H9 (cell line): Measurements from ENCODE around the gene PSMB7. TPM values are rescaled to one million over a fixed set of nuclear protein-coding genes. Genes with fewer than 3 reads are reported as not detected.

ENCODE experiments used
- DNase-seq: peaks from one replicate; pipeline ENCODE4 v3.0.0-alpha.2; 2017
- H2AFZ ChIP-seq: one replicate; pipeline ENCODE4 v1.6.1; 2013; ENCODE audit warnings: mild to moderate bottlenecking, low read length, control low read depth, moderate library complexity
- H2AK5ac ChIP-seq: 2 replicates; pipeline ENCODE4 v1.6.1; 2013; ENCODE audit warnings: low read length, control low read depth, mixed read lengths; ENCODE audit not compliant: insufficient read length
- H2BK120ac ChIP-seq: one replicate; pipeline ENCODE4 v1.6.1; 2013; ENCODE audit warnings: low read depth, mild to moderate bottlenecking, low read length, control low read depth, inconsistent platforms; ENCODE audit not compliant: poor library complexity, severe bottlenecking
- H2BK12ac ChIP-seq: 2 replicates; pipeline ENCODE4 v1.6.1; 2013; ENCODE audit warnings: low read length, control low read depth, mixed read lengths, low read depth; ENCODE audit not compliant: insufficient read length
- H2BK15ac ChIP-seq: 2 replicates; pipeline ENCODE4 v1.6.1; 2013; ENCODE audit warnings: low read depth, low read length, control low read depth
- H2BK20ac ChIP-seq: one replicate; pipeline ENCODE4 v1.6.1; 2013; ENCODE audit warnings: low read depth, mild to moderate bottlenecking, low read length, control low read depth, inconsistent platforms; ENCODE audit not compliant: poor library complexity, severe bottlenecking
- H2BK5ac ChIP-seq: 2 replicates; pipeline ENCODE4 v1.6.1; 2013; ENCODE audit warnings: low read length, control low read depth, mixed read lengths; ENCODE audit not compliant: insufficient read length
- H3K14ac ChIP-seq: 2 replicates; pipeline ENCODE4 v1.6.1; 2013; ENCODE audit warnings: low read length, control low read depth; ENCODE audit not compliant: insufficient read depth
- H3K18ac ChIP-seq: 2 replicates; pipeline ENCODE4 v1.6.1; 2013; ENCODE audit warnings: low read depth, mild to moderate bottlenecking, mixed read lengths, low read length, control low read depth; ENCODE audit not compliant: insufficient read length
- H3K23ac ChIP-seq: 2 replicates; pipeline ENCODE4 v1.6.1; 2013; ENCODE audit warnings: low read length, control low read depth, mixed read lengths, low read depth; ENCODE audit not compliant: insufficient read length
- H3K23me2 ChIP-seq: 2 replicates; pipeline ENCODE4 v1.6.1; 2013; ENCODE audit warnings: low read depth, mild to moderate bottlenecking, mixed read lengths, low read length, control low read depth; ENCODE audit not compliant: insufficient read length, poor library complexity, severe bottlenecking
- H3K27ac ChIP-seq: 2 replicates; pipeline ENCODE4 v1.5.1; 2013; ENCODE audit warnings: low read length, control low read depth, mixed read lengths, low read depth; ENCODE audit not compliant: insufficient read length
- H3K27me3 ChIP-seq: 2 replicates; pipeline ENCODE4 v1.6.1; 2013; ENCODE audit warnings: low read length, control low read depth, inconsistent platforms; ENCODE audit not compliant: insufficient read depth
- H3K4ac ChIP-seq: 2 replicates; pipeline ENCODE4 v1.6.1; 2013; ENCODE audit warnings: low read depth, mild to moderate bottlenecking, control low read depth, inconsistent platforms, low read length, moderate library complexity
- H3K4me1 ChIP-seq: 2 replicates; pipeline ENCODE4 v1.6.1; 2013; ENCODE audit warnings: low read length, control low read depth, inconsistent platforms; ENCODE audit not compliant: insufficient read depth
- H3K4me2 ChIP-seq: 2 replicates; pipeline ENCODE4 v1.6.1; 2013; ENCODE audit warnings: low read length, control low read depth, mixed read lengths; ENCODE audit not compliant: insufficient read length, insufficient read depth
- H3K56ac ChIP-seq: 2 replicates; pipeline ENCODE4 v1.6.1; 2013; ENCODE audit warnings: low read depth, mild to moderate bottlenecking, mixed read lengths, low read length, control low read depth; ENCODE audit not compliant: insufficient read length
- H3K79me1 ChIP-seq: 2 replicates; pipeline ENCODE4 v1.6.1; 2013; ENCODE audit warnings: low read depth, mild to moderate bottlenecking, moderate library complexity, low read length, control low read depth, inconsistent platforms; ENCODE audit not compliant: insufficient read depth, poor library complexity, severe bottlenecking
- H3K79me2 ChIP-seq: 2 replicates; pipeline ENCODE4 v1.6.1; 2013; ENCODE audit warnings: low read length, control low read depth, inconsistent platforms; ENCODE audit not compliant: insufficient read depth
- H3K9ac ChIP-seq: 2 replicates; pipeline ENCODE4 v1.6.1; 2013; ENCODE audit warnings: low read length, control low read depth, mixed read lengths; ENCODE audit not compliant: insufficient read length; ENCODE audit errors: extremely low read depth
- H3K9me3 ChIP-seq: one replicate; pipeline ENCODE4 v1.6.1; 2013; ENCODE audit warnings: low read depth, low read length, inconsistent platforms; ENCODE audit not compliant: control insufficient read depth
- H3T11ph ChIP-seq: one replicate; pipeline ENCODE4 v1.6.1; 2013; ENCODE audit warnings: mild to moderate bottlenecking, low read length, control low read depth, inconsistent platforms
- H4K20me1 ChIP-seq: one replicate; pipeline ENCODE4 v1.6.1; 2013; ENCODE audit not compliant: control insufficient read depth, insufficient read length, insufficient read depth
- H4K5ac ChIP-seq: 2 replicates; pipeline ENCODE4 v1.6.1; 2013; ENCODE audit warnings: low read depth, mild to moderate bottlenecking, mixed read lengths, low read length, control low read depth; ENCODE audit not compliant: insufficient read length
- H4K8ac ChIP-seq: replicated peaks from 2 replicates; pipeline ENCODE4 v1.6.1; 2013; ENCODE audit warnings: low read length, control low read depth, mixed read lengths, low read depth; ENCODE audit not compliant: insufficient read length
- H4K91ac ChIP-seq: 2 replicates; pipeline ENCODE4 v1.6.1; 2013; ENCODE audit warnings: low read depth, mild to moderate bottlenecking, moderate library complexity, mixed read lengths, low read length, control low read depth; ENCODE audit not compliant: insufficient read length
- H3K27ac Mint-ChIP-seq, 3 experiments: 2 replicates in 2 of 3; 3 replicates in 1 of 3; pipeline ENCODE4 v1.8.0; 2020 to 2021; ENCODE audit warnings: mixed read lengths in 3 of 3, mild to moderate bottlenecking in 1 of 3, moderate library complexity in 1 of 3
- H3K27me3 Mint-ChIP-seq: 2 replicates; pipeline ENCODE4 v1.8.0; 2021; ENCODE audit warnings: low read depth, mild to moderate bottlenecking, moderate library complexity, mixed read lengths
- H3K36me3 Mint-ChIP-seq, 3 experiments: 2 replicates in 2 of 3; 3 replicates in 1 of 3; pipeline ENCODE4 v1.8.0; 2020 to 2021; ENCODE audit warnings: low read depth in 3 of 3, mixed read lengths in 3 of 3; ENCODE audit not compliant: insufficient read depth in 1 of 3
- H3K4me1 Mint-ChIP-seq, 2 experiments: 2 replicates each; pipeline ENCODE4 v1.8.0; 2020; ENCODE audit warnings: mixed read lengths in 2 of 2
- H3K4me3 Mint-ChIP-seq, 2 experiments: 2 replicates in 1 of 2; 3 replicates in 1 of 2; pipeline ENCODE4 v1.8.0; 2020 to 2021; ENCODE audit warnings: mild to moderate bottlenecking in 2 of 2, mixed read lengths in 2 of 2, moderate library complexity in 1 of 2
- H3K9me3 Mint-ChIP-seq, 2 experiments: 2 replicates in 1 of 2; 3 replicates in 1 of 2; pipeline ENCODE4 v1.8.0; 2020; ENCODE audit warnings: mild to moderate bottlenecking in 2 of 2, mixed read lengths in 2 of 2, moderate library complexity in 1 of 2
- WGBS: extraction: QIAGEN DNeasy Blood & Tissue Kit; methylation state at CpG from one replicate; pipeline ENCODE4 v1.1.7; 2013; ENCODE audit warnings: missing lambda C conversion rate, low lambda C conversion rate, mixed read lengths; ENCODE audit not compliant: insufficient read length; ENCODE audit errors: extremely low coverage; 5-methylcytosine and 5-hydroxymethylcytosine counted together
- total RNA-seq: library from RNA; stranded (reverse); gene quantifications from 2 replicates; pipeline ENCODE4 v1.2.1, GENCODE V29; 2021
- TF ChIP-seq, protein P1 (sequence below): fragments of 200-600 bp; sonication (generic); conservative IDR thresholded peaks from 3 replicates; pipeline ENCODE4 v1.8.0; 2021; ENCODE audit warnings: antibody characterized with exemption, mild to moderate bottlenecking

Gene PSMB7
- total RNA-seq, 1 experiment from 2014 or later, result 209 TPM

GRCh38 chr9:124454296-124454695, 39.1 kb upstream of the PSMB7 start:
- Histone ChIP-seq H2AK5ac (no peak overlapping the region), H3K56ac (no peak overlapping the region), H2BK20ac (no peak overlapping the region), H3K23ac (no peak overlapping the region), H3K4ac (no peak overlapping the region), H2BK15ac (no peak overlapping the region), H3K23me2 (peaks cover 5% of the 10 kb centered on the region), H3K9ac (no peak overlapping the region), H4K20me1 (peaks cover 2% of the 10 kb centered on the region), H4K5ac (no peak overlapping the region), H2AFZ (no peak overlapping the region), H3K4me1 (no peaks in the 10 kb centered on the region; the same call in 1 of the 2 replicates), H3K4me2 (no peak overlapping the region), H2BK12ac (no peak overlapping the region), H2BK5ac (no peak overlapping the region), H3K9me3 (no peaks in the 10 kb centered on the region), H3T11ph (no peak overlapping the region), H4K91ac (no peak overlapping the region), H3K14ac (no peak overlapping the region), H3K79me2 (no peaks in the 10 kb centered on the region), H3K27me3 (peaks cover 12% of the 10 kb centered on the region), H3K27ac (no peak overlapping the region), H4K8ac (no peak overlapping the region), H3K79me1 (no peaks in the 10 kb centered on the region), H3K18ac (no peak overlapping the region), H2BK120ac (no peak overlapping the region)
- H3K36me3 Mint-ChIP-seq, result no peaks in the 10 kb centered on the region
- no peak for DNase-seq
- H3K4me1 Mint-ChIP-seq, result peaks cover 17 to 28% of the 10 kb centered on the region in 2 experiments
- TF ChIP-seq, protein P1, sequence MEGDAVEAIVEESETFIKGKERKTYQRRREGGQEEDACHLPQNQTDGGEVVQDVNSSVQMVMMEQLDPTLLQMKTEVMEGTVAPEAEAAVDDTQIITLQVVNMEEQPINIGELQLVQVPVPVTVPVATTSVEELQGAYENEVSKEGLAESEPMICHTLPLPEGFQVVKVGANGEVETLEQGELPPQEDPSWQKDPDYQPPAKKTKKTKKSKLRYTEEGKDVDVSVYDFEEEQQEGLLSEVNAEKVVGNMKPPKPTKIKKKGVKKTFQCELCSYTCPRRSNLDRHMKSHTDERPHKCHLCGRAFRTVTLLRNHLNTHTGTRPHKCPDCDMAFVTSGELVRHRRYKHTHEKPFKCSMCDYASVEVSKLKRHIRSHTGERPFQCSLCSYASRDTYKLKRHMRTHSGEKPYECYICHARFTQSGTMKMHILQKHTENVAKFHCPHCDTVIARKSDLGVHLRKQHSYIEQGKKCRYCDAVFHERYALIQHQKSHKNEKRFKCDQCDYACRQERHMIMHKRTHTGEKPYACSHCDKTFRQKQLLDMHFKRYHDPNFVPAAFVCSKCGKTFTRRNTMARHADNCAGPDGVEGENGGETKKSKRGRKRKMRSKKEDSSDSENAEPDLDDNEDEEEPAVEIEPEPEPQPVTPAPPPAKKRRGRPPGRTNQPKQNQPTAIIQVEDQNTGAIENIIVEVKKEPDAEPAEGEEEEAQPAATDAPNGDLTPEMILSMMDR, result no peak
- no peaks in the 10 kb centered on the region for H3K9me3 Mint-ChIP-seq
- peak overlapping the region in 1 of 2 experiments; percentile 35; a peak in 1 of 5 replicates for H3K4me3 Mint-ChIP-seq
- no CpG with 5 or more reads among the region's 9 CpGs for WGBS
- H3K27ac Mint-ChIP-seq, result no peak overlapping the region
- H3K27me3 Mint-ChIP-seq, result peaks cover 35% of the 10 kb centered on the region
